DMS153 (cell line): Measurements from ENCODE around the gene RBM20.

Source experiments
- DNase-seq: peaks from one replicate; lab custom pipeline; 2025; lab: John Stamatoyannopoulos, UW

The RBM20 gene

GRCh38 chr10:110788620-110789385 lies 144.7 kb downstream of the RBM20 start:
- no peak for DNase-seq

GRCh38 chr10:110789604-110790433 lies 145.7 kb downstream of the RBM20 start:
- DNase-seq = no peak

- DNase-seq = no peak
Measured at GRCh38 chr10:110790913-110791506, 146.9 kb downstream of the RBM20 start.

- DNase-seq = no peak
Measured at GRCh38 chr10:110791541-110792073, 147.5 kb downstream of the RBM20 start.

- DNase-seq = peak; percentile 29
Measured at GRCh38 chr10:110792476-110793125, 148.5 kb downstream of the RBM20 start.

DNA sequence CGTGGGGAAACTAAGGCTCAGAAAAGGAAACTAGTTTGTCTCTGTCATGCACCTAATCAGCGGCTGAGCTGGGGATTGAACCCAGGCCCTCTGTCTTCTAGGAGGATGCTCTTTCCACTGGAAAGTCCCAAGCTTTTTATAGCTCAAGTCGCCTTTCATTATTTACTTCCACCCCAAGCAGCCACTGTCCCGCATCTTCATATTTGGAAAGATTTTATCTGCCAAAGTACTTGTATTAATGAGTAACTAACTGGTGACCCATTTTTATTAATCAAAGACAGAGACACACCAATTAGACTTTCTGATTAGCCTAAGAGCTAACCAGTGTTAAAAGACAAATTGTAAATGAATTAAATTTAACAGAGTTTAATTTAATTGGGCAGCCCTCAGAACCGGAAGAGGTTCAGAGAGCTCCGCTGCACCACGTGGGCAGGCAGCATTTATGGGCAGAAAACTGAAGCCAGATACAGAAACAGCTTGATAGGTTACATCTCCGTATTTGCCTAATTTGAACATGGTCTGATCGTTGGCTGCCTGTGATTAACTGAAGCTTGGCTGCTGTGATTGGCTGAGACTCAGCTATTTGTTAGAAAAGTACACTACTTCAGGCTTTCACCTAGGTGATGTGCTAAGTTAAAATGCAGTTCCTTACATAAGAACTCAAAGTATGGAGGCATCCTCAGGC lies 149.1 kb downstream of the RBM20 start:
- DNase-seq = peak; percentile 85

GRCh38 chr10:110793886-110794285 lies 149.8 kb downstream of the RBM20 start:
- peak; percentile 57 for DNase-seq

DNA sequence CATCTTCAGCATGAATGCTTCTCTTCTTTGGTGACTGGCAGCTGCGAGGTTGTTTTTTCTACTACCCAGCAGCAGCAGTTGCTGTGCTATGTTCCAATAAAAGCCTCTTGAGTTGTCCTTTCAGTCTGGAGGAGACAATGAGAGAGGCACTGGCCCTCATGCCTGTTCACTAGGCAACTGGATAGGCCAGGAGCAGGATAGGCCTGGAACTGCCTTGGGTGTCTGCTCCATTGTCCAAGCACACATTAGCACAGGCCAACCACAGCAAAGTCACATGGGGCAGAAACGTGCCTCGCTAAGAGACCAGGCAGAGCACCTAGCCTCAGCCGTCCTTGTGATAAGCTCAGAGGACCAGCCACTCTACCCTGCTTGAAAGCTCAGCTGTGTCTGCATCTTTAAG lies 150.7 kb downstream of the RBM20 start:
- DNase-seq = peak; percentile 99

GRCh38 chr10:110797416-110797815 lies 153.3 kb downstream of the RBM20 start:
- no peak for DNase-seq

DNA sequence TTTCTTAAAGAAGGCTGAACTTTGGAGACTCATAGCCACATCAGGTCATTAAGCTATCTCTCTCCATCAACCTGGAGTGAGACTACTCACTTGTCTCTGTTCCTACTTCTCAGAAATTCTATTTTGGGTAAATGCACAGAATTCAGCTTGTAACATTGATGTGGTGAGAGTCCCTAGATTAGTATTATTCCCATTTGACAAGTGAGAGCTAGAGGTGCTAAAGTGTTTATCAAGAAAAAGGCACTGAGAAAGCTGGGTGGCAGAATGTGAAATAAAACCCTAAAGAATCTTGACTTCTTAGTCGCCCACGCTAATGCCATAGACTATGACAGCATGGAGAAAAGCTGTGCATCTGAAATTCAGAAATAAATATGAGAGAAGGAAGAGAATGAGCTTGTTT lies 154.2 kb downstream of the RBM20 start:
- DNase-seq = no peak

DNA sequence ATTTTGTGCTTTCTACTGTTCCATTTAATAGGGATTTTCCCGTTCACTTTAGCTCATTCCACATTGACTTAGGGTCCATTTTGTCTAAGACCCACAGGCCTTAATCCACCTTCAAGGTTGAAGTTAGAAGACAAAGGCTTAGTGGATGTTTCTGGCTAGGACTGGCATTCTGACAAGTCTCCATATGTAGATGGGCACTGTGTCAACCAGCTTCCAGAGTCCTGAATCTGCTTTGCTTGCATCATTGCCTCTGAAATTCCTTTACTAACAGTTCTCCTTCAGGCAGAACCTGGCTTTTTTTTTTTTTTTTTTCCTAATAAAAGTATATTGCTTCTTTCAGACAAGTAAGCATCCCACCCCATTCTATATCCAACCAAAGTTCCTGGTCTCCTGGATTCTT lies 158.0 kb downstream of the RBM20 start:
- DNase-seq = no peak

DNA sequence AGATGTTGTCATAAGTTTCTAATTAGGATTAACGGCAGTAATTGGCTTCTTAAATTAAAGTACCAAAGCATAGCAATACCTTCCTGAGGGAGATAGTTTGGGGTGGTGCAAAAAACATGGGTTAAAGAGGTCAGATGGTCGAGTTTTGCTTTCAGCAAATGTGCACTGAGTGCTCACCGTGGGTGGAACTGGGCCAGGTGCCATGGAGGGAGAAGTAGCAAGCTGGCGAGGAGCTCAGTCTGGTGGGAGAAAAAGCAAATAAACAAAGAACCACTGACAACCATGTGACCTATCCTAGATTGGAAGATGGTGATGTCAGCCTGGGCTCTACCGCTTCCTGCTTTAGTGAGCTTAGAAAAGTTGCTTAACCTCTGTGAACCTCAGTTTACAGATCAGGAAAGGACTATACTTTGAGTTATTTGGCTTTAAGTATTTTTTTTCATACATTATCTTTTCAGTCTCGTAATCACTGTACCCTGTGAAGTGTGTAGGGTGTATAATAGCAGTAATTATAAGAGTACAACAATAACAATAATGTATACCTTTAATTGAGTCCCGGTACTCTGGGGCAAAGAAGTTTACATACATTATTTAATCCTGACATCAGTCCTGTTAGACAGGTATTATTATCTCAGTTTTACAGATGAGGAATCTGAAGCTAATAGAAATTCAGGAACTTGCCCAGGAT lies 158.6 kb downstream of the RBM20 start:
- DNase-seq = peak; percentile 90

GRCh38 chr10:110803239-110803749 lies 159.2 kb downstream of the RBM20 start:
- no peak for DNase-seq

GRCh38 chr10:110803830-110804338 lies 159.7 kb downstream of the RBM20 start:
- DNase-seq = peak; percentile 45

DNA sequence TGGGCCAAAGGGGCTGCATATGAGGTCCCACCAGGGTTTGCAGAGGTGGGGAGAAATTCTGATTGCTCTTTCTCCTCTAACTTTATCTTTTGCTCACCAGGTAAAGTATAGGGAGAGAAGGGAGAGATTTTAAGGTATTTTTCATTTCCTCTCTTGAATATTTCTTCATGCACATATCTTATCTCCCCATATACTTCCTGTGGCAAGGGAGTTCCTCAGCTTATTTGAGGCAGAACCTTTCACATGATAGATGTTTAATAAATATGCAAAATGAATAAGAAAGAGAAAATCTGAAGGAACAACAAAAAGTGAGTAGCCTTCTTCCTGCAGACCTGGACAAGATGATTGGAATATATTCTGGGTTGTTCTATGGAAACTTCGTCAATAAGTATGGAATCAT lies 160.2 kb downstream of the RBM20 start:
- no peak for DNase-seq

- no peak for DNase-seq
Measured at GRCh38 chr10:110805292-110805691, 161.2 kb downstream of the RBM20 start.

GRCh38 chr10:110806335-110806734 lies 162.2 kb downstream of the RBM20 start:
- DNase-seq = no peak

- DNase-seq = no peak
Measured at GRCh38 chr10:110808123-110808522, 164.0 kb downstream of the RBM20 start.

GRCh38 chr10:110808615-110809014 lies 164.5 kb downstream of the RBM20 start:
- DNase-seq = no peak

DNA sequence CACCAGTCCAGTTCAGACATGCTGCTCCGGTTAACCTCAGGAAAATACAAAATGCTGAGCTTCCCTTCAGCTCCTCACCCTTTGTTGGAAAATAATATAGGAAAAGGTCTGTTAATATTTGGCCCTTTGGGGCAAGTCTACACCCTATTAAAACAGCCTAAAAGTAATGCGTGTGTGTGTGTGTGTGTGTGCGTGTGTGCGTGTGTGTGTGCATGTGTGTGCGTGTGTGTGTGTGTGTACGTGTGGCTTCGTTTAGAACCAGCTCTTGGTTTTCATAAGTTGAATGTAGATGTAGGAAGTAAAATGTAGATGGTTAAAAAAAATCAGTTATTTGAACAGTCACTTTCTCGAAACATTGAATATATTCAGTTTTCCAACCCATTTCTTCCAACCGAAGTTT lies 166.5 kb downstream of the RBM20 start:
- no peak for DNase-seq
